GM23338 (cell line): ENCODE measurements around the gene LTB4R.

Experiments
- CREB1 ChIP-seq: fragments of 250-450 bp; sonication (Bioruptor Pico); IDR thresholded peaks from 2 replicates; pipeline ENCODE4 v1.5.0; 2020; ENCODE audit warnings: low read depth, mild to moderate bottlenecking, moderate library complexity
- EZH2 ChIP-seq: fragments of 200-600 bp; sonication (generic); IDR thresholded peaks from one replicate; pipeline ENCODE4 v1.8.0; 2017; ENCODE audit warnings: antibody characterized with exemption, mild to moderate bottlenecking, low read depth; ENCODE audit not compliant: unreplicated experiment
- EZH2phosphoT487 ChIP-seq: fragments of 200-600 bp; sonication (generic); IDR thresholded peaks from one replicate; pipeline ENCODE4 v1.8.1; 2018; ENCODE audit warnings: antibody characterized with exemption; ENCODE audit not compliant: unreplicated experiment
- TF ChIP-seq, protein P1 (sequence below), 2 experiments: fragments of 200-600 bp in 1 of 2; sonication (generic) in 1 of 2; conservative IDR thresholded peaks; 2 replicates each; pipeline versions ENCODE4 v1.5.1 to v1.6.1; 2016 to 2017; ENCODE audit warnings: antibody characterized with exemption in 2 of 2, low read depth in 2 of 2, mild to moderate bottlenecking in 2 of 2, moderate library complexity in 1 of 2

DNA sequence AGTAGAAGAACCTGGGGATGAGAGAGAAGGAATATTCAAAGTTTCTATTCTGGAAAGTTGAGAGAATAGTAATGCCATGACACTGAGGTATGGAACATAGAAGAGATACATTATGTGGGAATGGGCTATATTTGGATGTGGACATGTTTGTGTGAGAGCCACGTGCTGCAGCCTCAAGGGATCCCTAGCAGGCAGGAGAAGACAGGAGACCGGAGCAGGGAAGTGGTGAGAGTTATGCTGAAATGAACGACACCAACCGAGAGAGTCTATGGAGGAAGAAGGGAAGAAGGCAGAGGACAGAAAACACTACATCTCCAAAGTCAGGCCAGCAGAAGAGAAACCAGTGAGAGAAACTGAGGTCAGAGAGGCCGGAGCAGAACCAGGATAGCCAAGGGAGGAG, 38.4 kb downstream of the LTB4R start:
- TF ChIP-seq, protein P1, sequence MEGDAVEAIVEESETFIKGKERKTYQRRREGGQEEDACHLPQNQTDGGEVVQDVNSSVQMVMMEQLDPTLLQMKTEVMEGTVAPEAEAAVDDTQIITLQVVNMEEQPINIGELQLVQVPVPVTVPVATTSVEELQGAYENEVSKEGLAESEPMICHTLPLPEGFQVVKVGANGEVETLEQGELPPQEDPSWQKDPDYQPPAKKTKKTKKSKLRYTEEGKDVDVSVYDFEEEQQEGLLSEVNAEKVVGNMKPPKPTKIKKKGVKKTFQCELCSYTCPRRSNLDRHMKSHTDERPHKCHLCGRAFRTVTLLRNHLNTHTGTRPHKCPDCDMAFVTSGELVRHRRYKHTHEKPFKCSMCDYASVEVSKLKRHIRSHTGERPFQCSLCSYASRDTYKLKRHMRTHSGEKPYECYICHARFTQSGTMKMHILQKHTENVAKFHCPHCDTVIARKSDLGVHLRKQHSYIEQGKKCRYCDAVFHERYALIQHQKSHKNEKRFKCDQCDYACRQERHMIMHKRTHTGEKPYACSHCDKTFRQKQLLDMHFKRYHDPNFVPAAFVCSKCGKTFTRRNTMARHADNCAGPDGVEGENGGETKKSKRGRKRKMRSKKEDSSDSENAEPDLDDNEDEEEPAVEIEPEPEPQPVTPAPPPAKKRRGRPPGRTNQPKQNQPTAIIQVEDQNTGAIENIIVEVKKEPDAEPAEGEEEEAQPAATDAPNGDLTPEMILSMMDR (conservative IDR thresholded peaks at IDR 0.05; ENCODE audit: low read depth in 2 of 2): no peak
- TF ChIP-seq EZH2 (no peak), CREB1 (CRISPR knock-in tag) (no peak), EZH2phosphoT487 (no peak)
